Suppressor macrophage treated with lipopolysaccharide for 4 hours (primary cell): ENCODE results near the gene OR4C13.
"Not testable (repeated sequence)": the region's sequence is repeated elsewhere in the genome, so short reads cannot be mapped to it uniquely, and the experiment has no call there.

ENCODE experiments used
- DNase-seq: peaks from one replicate; pipeline ENCODE4 v3.0.0-alpha.2; 2020

OR4C13 gene

GRCh38 chr11:49952091-49952490 lies at the start of gene OR4C13:
Gene OR4C13, plus strand, starts transcription at chr11:49952391. Its CDS starts 32 bp downstream, at chr11:49952423.
- no peak for DNase-seq

GRCh38 chr11:49911516-49911915 lies 40.7 kb upstream of the OR4C13 start:
- DNase-seq, result not testable (repeated sequence)

DNA sequence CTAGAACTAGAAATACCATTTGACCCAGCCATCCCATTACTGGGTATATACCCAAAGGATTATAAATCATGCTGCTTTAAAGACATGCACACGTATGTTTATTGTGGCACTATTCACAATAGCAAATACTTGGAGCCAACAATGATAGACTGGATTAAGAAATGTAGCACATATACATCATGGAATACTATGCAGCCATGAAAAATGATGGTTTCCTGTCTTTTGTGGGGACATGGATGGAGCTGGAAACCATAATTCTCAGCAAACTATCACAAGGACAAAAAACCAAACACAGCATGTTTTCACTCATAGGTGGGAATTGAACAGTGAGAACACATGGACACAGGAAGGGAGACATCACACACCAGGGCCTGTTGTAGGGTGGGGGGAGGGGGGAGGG lies 3.5 kb upstream of the OR4C13 start:
- DNase-seq, result not testable (repeated sequence)

DNA sequence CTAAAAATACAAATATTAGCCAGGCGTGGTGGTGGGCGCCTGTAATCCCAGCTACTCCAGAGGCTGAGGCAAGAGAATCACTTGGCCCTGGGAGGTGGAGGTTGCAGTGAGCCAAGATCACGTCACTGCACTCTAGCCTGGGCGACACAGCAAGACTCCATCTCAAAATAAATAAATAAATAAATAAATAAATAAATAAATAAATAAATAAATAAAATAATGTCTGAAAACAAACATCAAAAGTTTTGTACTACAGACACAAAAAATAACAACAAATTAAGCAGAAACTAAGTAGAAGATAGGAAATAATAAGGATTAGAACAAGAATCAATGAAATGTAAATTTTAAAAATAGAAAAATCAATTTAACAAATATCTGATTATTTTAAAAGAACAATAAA lies 21.2 kb downstream of the OR4C13 start:
- DNase-seq, result not testable (repeated sequence)

- DNase-seq, result not testable (repeated sequence)
Measured at GRCh38 chr11:49982435-49982834, 30.2 kb downstream of the OR4C13 start, which contains the start of gene OR4C12. Gene OR4C12, minus strand, starts transcription at chr11:49982535. Its CDS starts 34 bp downstream, at chr11:49982501.

GRCh38 chr11:49995565-49995964 lies 43.4 kb downstream of the OR4C13 start:
- DNase-seq, result peak; percentile 64
